OCI-LY3 (cell line): ENCODE data around the gene DEFB118.

Experiments used
- CTCF ChIP-seq: fragments of 200-600, 300-600 bp; sonication (generic); IDR thresholded peaks from 2 replicates; pipeline ENCODE4 v1.5.1; 2014; ENCODE audit warnings: antibody characterized with exemption, low read length, low read depth
- EZH2phosphoT487 ChIP-seq: fragments of 200-600 bp; shearing (Covaris generic); IDR thresholded peaks from 2 replicates; pipeline ENCODE4 v1.6.1; 2018; ENCODE audit warnings: antibody characterized with exemption, mixed run types, low read depth

GRCh38 chr20:31406115-31406514, 37.7 kb downstream of the DEFB118 start, which contains the start of gene DEFB121:
- no peak for TF ChIP-seq CTCF
- TF ChIP-seq EZH2phosphoT487 = no peak
